NCI-H2227 (cell line): Measurements from ENCODE around the gene ANKRD27.
"Not testable (repeated sequence)": the region's sequence is repeated elsewhere in the genome, so short reads cannot be mapped to it uniquely, and the experiment has no call there.

Experiments used
- DNase-seq: peaks from one replicate; lab custom pipeline; 2025; ENCODE audit not compliant: unreplicated experiment; lab: John Stamatoyannopoulos, UW

The ANKRD27 gene

GRCh38 chr19:32607479-32607878, 67.5 kb downstream of the ANKRD27 start:
- DNase-seq, result no peak

- no peak for DNase-seq
Measured at GRCh38 chr19:32606289-32606688, 68.7 kb downstream of the ANKRD27 start.

- DNase-seq, result no peak
Measured at GRCh38 chr19:32605544-32605943, 69.4 kb downstream of the ANKRD27 start.

- DNase-seq, result no peak
Measured at GRCh38 chr19:32603961-32604360, 71.0 kb downstream of the ANKRD27 start.

- peak; percentile 93 for DNase-seq
Measured at GRCh38 chr19:32599736-32600157, 75.2 kb downstream of the ANKRD27 start.

GRCh38 chr19:32599258-32599657, 75.7 kb downstream of the ANKRD27 start:
- no peak for DNase-seq

- DNase-seq, result no peak
Measured at GRCh38 chr19:32598022-32598421, 77.0 kb downstream of the ANKRD27 start.

- DNase-seq, result no peak
Measured at GRCh38 chr19:32595491-32595890, 79.5 kb downstream of the ANKRD27 start.

GRCh38 chr19:32594021-32594420, 81.0 kb downstream of the ANKRD27 start:
- DNase-seq, result no peak

- DNase-seq, result not testable (repeated sequence)
Measured at GRCh38 chr19:32587747-32588504, 87.1 kb downstream of the ANKRD27 start.

- DNase-seq, result peak; percentile 85
Measured at GRCh38 chr19:32581705-32582179, 93.2 kb downstream of the ANKRD27 start.

GRCh38 chr19:32580901-32581704, 93.9 kb downstream of the ANKRD27 start, which contains the start of gene PDCD5:
TSS of gene PDCD5 (plus strand) at chr19:32581190. CDS start at chr19:32581262, 72 bp downstream.
- peak; percentile 100 for DNase-seq

- no peak for DNase-seq
Measured at GRCh38 chr19:32580353-32580900, 94.6 kb downstream of the ANKRD27 start.

- no peak for DNase-seq
Measured at GRCh38 chr19:32576790-32577189, 98.2 kb downstream of the ANKRD27 start.

- DNase-seq, result no peak
Measured at GRCh38 chr19:32573492-32573794, 101.5 kb downstream of the ANKRD27 start.

GRCh38 chr19:32572700-32573491, 102.1 kb downstream of the ANKRD27 start:
- not testable (repeated sequence) for DNase-seq

GRCh38 chr19:32571471-32572075, 103.4 kb downstream of the ANKRD27 start:
- DNase-seq, result not testable (repeated sequence)

GRCh38 chr19:32570081-32570785, 104.7 kb downstream of the ANKRD27 start:
- DNase-seq, result peak; percentile 96

GRCh38 chr19:32567486-32567885, 107.5 kb downstream of the ANKRD27 start:
- DNase-seq, result no peak

- no peak for DNase-seq
Measured at GRCh38 chr19:32566246-32566830, 108.6 kb downstream of the ANKRD27 start.
